ENCODE results near the gene SPATA25. TPM values are rescaled to one million over a fixed set of nuclear protein-coding genes. Genes with fewer than 3 reads are reported as not detected.
"Not testable (repeated sequence)": the region's sequence is repeated elsewhere in the genome, so short reads cannot be mapped to it uniquely, and the experiment has no call there.

Gene SPATA25
- total RNA-seq, 1 donor = 1.4 TPM

DNA sequence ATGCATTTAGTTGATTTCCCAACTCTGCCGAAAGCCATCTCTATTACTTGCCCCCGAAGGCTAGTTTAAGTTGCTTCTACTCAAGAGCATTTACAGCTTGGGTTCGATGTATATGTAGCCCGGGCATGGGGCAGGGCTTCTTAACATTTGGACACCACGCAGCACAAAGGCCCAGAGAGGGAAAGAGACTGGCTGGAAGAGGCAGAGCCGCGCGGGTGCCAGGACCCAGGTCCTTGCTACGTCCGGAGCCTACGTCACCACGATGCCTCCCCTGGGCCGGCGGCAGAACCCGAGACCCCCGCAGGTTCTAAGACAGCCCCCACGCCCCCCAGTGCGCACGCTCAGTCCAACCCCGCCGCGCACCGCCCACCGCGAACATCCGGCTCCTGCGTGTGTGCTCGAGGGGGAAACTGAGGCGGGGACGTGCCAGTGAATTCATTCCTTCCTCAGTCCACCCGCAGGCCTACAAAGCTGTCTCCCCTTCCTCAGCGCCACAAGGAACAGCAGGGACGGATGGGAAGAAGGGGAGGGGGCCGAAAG is 46.7 kb upstream of the SPATA25 start:
- peak overlapping the region; percentile 100 for H3K4me3 ChIP-seq (ENCODE audit: insufficient read depth, low read length)
- peak overlapping the region; percentile 94 for H2AFZ ChIP-seq (ENCODE audit: low read length)
- peaks cover 46% of the 10 kb centered on the region for H4K20me1 ChIP-seq (ENCODE audit: insufficient read depth, low read length)
- H3K4me2 ChIP-seq (ENCODE audit: insufficient read depth, low read length) = peak overlapping the region; percentile 99
- peak overlapping the region; percentile 95 for H3K27ac ChIP-seq (ENCODE audit: low read depth, low read length)
- H3K9me3 ChIP-seq (ENCODE audit: low read depth, low read length) = no peaks in the 10 kb centered on the region
- H3K79me2 ChIP-seq (ENCODE audit: insufficient read depth, low read length) = peaks cover 53% of the 10 kb centered on the region
- TF ChIP-seq, protein P1, sequence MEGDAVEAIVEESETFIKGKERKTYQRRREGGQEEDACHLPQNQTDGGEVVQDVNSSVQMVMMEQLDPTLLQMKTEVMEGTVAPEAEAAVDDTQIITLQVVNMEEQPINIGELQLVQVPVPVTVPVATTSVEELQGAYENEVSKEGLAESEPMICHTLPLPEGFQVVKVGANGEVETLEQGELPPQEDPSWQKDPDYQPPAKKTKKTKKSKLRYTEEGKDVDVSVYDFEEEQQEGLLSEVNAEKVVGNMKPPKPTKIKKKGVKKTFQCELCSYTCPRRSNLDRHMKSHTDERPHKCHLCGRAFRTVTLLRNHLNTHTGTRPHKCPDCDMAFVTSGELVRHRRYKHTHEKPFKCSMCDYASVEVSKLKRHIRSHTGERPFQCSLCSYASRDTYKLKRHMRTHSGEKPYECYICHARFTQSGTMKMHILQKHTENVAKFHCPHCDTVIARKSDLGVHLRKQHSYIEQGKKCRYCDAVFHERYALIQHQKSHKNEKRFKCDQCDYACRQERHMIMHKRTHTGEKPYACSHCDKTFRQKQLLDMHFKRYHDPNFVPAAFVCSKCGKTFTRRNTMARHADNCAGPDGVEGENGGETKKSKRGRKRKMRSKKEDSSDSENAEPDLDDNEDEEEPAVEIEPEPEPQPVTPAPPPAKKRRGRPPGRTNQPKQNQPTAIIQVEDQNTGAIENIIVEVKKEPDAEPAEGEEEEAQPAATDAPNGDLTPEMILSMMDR (IDR thresholded peaks at IDR 0.05; ENCODE audit: extremely low read depth, low read depth, low read length) = no peak
- H3K27me3 ChIP-seq (ENCODE audit: insufficient read depth, low read length) = no peaks in the 10 kb centered on the region
- H3K4me1 ChIP-seq (ENCODE audit: insufficient read depth, low read length) = peaks cover 16% of the 10 kb centered on the region
- peak; percentile 85 for DNase-seq (ENCODE audit: insufficient read length, low spot score, missing footprints)
- peaks cover 23% of the 10 kb centered on the region for H3K36me3 ChIP-seq (ENCODE audit: insufficient read depth, low read length)

DNA sequence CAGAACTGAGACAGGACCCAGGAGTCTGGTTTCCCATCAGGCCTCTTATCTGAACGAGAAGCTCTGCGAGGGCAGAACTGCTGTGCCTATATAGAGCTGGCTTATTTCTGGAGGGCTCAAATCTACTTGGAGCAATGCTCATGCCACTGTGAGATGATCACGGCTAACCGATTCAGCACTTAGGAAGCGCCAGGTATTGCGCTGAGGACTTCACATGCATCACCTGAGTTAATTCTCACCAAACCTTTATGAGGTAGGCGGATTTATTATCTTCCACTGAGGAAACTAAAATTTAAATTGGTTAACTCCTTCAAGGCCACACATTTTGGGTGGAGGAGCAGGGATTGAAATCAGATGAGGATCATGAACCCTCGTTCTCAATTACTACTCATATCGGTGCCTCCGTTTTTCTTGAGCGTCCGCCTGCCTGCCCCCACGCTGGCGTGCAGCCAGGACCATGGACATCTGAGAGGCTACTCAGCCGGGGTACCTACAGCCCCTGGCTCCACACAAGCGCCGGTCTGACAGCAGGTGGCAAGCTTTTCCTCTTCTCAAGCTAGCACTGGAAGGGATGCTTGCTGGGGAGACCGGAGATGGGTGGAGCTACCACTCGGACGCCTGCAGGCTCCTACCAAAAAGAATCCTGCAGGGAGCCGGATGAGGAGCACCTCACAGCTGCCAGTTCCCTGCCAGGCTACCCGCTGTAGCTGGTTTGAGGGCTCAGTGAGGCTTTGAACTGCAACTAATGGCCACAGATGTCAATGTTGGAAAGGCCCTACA is 46.0 kb upstream of the SPATA25 start:
- H3K9me3 ChIP-seq (ENCODE audit: low read depth, low read length) = no peaks in the 10 kb centered on the region
- H2AFZ ChIP-seq (ENCODE audit: low read length) = peak overlapping the region; percentile 94
- peak overlapping the region; percentile 95 for H3K27ac ChIP-seq (ENCODE audit: low read depth, low read length)
- H3K79me2 ChIP-seq (ENCODE audit: insufficient read depth, low read length) = peaks cover 50% of the 10 kb centered on the region
- peaks cover 44% of the 10 kb centered on the region for H4K20me1 ChIP-seq (ENCODE audit: insufficient read depth, low read length)
- TF ChIP-seq, protein P1 (IDR thresholded peaks at IDR 0.05; ENCODE audit: extremely low read depth, low read depth, low read length) = peak; percentile 22
- DNase-seq (ENCODE audit: insufficient read length, low spot score, missing footprints) = peak; percentile 98
- peak overlapping the region; percentile 100 for H3K4me3 ChIP-seq (ENCODE audit: insufficient read depth, low read length)
- H3K36me3 ChIP-seq (ENCODE audit: insufficient read depth, low read length) = peaks cover 17% of the 10 kb centered on the region
- peak overlapping the region; percentile 99 for H3K4me2 ChIP-seq (ENCODE audit: insufficient read depth, low read length)
- H3K27me3 ChIP-seq (ENCODE audit: insufficient read depth, low read length) = no peaks in the 10 kb centered on the region
- peaks cover 16% of the 10 kb centered on the region for H3K4me1 ChIP-seq (ENCODE audit: insufficient read depth, low read length)

DNA sequence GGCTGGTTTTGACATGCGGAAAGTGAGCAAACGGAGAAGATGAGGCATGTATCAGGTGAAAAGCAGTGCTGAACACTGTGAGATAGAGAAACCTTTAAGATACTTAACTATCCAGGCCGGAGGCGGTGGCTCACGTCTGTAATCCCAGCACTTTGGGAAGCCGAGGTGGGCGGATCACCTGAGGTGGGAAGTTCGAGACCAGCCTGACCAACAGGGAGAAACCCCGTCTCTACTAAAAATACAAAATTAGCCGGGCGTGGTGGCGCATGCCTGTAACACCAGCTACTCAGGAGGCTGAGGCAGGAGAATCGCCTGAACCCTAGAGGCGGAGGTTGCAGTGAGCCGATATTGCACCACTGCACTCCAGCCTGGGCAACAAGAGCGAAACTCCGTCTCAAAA is 44.3 kb upstream of the SPATA25 start:
- H4K20me1 ChIP-seq (ENCODE audit: insufficient read depth, low read length) = peaks cover 36% of the 10 kb centered on the region
- H3K9me3 ChIP-seq (ENCODE audit: low read depth, low read length); H3K27ac ChIP-seq (ENCODE audit: low read depth, low read length); H2AFZ ChIP-seq (ENCODE audit: low read length); H3K4me2 ChIP-seq (ENCODE audit: insufficient read depth, low read length); H3K27me3 ChIP-seq (ENCODE audit: insufficient read depth, low read length); DNase-seq (ENCODE audit: insufficient read length, low spot score, missing footprints); H3K4me3 ChIP-seq (ENCODE audit: insufficient read depth, low read length); H3K36me3 ChIP-seq (ENCODE audit: insufficient read depth, low read length): not testable (repeated sequence)
- H3K79me2 ChIP-seq (ENCODE audit: insufficient read depth, low read length) = peaks cover 32% of the 10 kb centered on the region
- H3K4me1 ChIP-seq (ENCODE audit: insufficient read depth, low read length) = peaks cover 12% of the 10 kb centered on the region

DNA sequence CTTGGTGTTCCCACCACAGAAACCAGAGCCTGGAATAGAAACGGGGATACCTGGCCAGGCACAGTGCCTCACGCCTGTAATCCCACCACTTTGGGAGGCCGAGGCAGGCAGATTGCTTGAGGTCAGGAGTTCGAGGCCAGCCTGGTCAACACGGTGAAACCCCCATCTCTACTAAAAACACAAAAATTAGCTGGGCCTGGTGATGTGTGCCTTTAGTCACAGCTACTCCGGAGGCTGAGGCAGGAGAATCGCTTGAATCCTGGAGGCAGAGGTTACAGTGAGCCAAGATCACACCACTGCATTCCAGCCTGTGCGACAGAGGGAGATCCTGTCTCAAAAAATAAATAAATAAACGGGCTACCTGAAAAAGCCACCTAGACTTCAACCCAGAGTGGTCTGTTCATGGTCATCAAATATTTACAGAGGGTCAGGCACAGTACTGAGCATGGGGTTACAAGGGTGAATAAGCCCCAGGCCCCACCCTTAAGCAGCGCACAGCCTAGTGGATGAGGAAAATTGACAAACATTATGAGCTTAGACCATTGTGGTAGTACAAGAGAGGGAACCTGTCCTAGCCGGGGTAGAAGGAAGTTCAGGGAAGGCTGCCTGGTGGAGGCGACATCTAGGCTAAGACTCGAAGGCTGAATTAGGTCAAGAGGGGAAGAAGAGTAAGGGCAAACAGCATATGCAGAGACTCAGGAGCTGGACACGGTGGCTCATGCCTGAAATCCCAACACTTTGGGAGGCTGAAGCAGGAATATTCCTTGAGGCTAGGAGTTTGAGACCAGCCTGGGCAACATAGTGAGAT is 39.9 kb upstream of the SPATA25 start:
- H4K20me1 ChIP-seq (ENCODE audit: insufficient read depth, low read length) = peaks cover 20% of the 10 kb centered on the region
- DNase-seq (ENCODE audit: insufficient read length, low spot score, missing footprints) = no peak
- H3K27ac ChIP-seq (ENCODE audit: low read depth, low read length) = no peak overlapping the region
- TF ChIP-seq, protein P1 (IDR thresholded peaks at IDR 0.05; ENCODE audit: extremely low read depth, low read depth, low read length) = no peak
- H2AFZ ChIP-seq (ENCODE audit: low read length) = no peak overlapping the region
- peaks cover 5% of the 10 kb centered on the region for H3K79me2 ChIP-seq (ENCODE audit: insufficient read depth, low read length)
- peaks cover 6% of the 10 kb centered on the region for H3K4me1 ChIP-seq (ENCODE audit: insufficient read depth, low read length)
- no peaks in the 10 kb centered on the region for H3K36me3 ChIP-seq (ENCODE audit: insufficient read depth, low read length)
- no peak overlapping the region for H3K4me3 ChIP-seq (ENCODE audit: insufficient read depth, low read length)
- no peak overlapping the region for H3K4me2 ChIP-seq (ENCODE audit: insufficient read depth, low read length)
- H3K27me3 ChIP-seq (ENCODE audit: insufficient read depth, low read length) = no peaks in the 10 kb centered on the region
- H3K9me3 ChIP-seq (ENCODE audit: low read depth, low read length) = no peaks in the 10 kb centered on the region

All from osteoblast (primary cell).